K562 (cell line): ENCODE measurements around the gene NABP1. TPM values are rescaled to one million over a fixed set of nuclear protein-coding genes. Genes with fewer than 3 reads are reported as not detected.

Source experiments
- ATAC-seq: fragments of 200-7000 bp; cut with Tn5 transposase; 3 replicates; pipeline ENCODE4 v1.9.1; 2020; ENCODE audit warnings: moderate library complexity
- BruUV-seq: library from RNA; stranded (reverse); fragments of 400-500 nt; replicated peaks from 2 replicates; lab custom pipeline; 2021; lab: Mats Ljungman, UMichigan
- CTCF ChIA-PET: fragments of 300-600 bp; formaldehyde crosslinking; extraction: SDS; loops from one replicate; lab custom pipeline; 2021; ENCODE audit warnings: low intra/inter-chr PET ratio; lab: Yijun Ruan, JAX
- POLR2A ChIA-PET: fragments of 300-600, 350-650 bp; sonication (Branson Sonifier 250); formaldehyde crosslinking; extraction: SDS; loops from one replicate; lab custom pipeline; 2021; ENCODE audit warnings: antibody characterized with exemption, inconsistent platforms; lab: Yijun Ruan, JAX
- DNase-seq, 4 experiments: peaks; one replicate each; pipeline versions ENCODE4 v3.0.0 to v3.0.0-alpha.2; 2011 to 2018; ENCODE audit warnings: low spot score in 3 of 4, mixed read lengths in 3 of 4; ENCODE audit errors: extremely low read depth in 1 of 4
- FAIRE-seq: peaks from 2 replicates; lab custom pipeline; 2011; peaks lifted over from hg19 to GRCh38; lab: Jason Lieb, UNC
- H2AFZ ChIP-seq: 2 replicates; pipeline ENCODE4 v1.6.0; 2011; ENCODE audit warnings: low read depth, low read length, control low read depth, inconsistent platforms
- H3K27ac ChIP-seq: fragments of 200-600 bp; 3 replicates; pipeline ENCODE4 v1.8.0; 2011; ENCODE audit warnings: low read depth, mild to moderate bottlenecking, control low read depth, inconsistent platforms, low read length, moderate library complexity, mixed read lengths; ENCODE audit errors: extremely low read depth
- H3K27me3 ChIP-seq, 2 experiments: fragments of 300-600 bp in 1 of 2; 2 replicates in 1 of 2; 3 replicates in 1 of 2; pipeline versions ENCODE4 v1.6.0 to v1.8.0; 2011; ENCODE audit warnings: inconsistent platforms in 2 of 2, low read length in 2 of 2, mild to moderate bottlenecking in 1 of 2, mixed read lengths in 1 of 2, moderate library complexity in 1 of 2; ENCODE audit not compliant: control insufficient read depth in 2 of 2, insufficient read depth in 2 of 2
- H3K36me3 ChIP-seq: fragments of 300-600 bp; 3 replicates; pipeline ENCODE4 v1.8.0; 2011; ENCODE audit warnings: mild to moderate bottlenecking, low read length, inconsistent platforms; ENCODE audit not compliant: control insufficient read depth, insufficient read depth
- H3K4me1 ChIP-seq, 2 experiments: fragments of 200-600 bp in 1 of 2; replicated peaks in 1 of 2; 2 replicates in 1 of 2; 3 replicates in 1 of 2; pipeline versions ENCODE4 v1.5.1 to v1.8.0; 2011; ENCODE audit warnings: inconsistent platforms in 2 of 2, low read length in 2 of 2, mild to moderate bottlenecking in 1 of 2, mixed read lengths in 1 of 2, moderate library complexity in 1 of 2; ENCODE audit not compliant: control insufficient read depth in 2 of 2, insufficient read depth in 2 of 2
- H3K4me2 ChIP-seq: 2 replicates; pipeline ENCODE4 v1.6.1; 2011; ENCODE audit warnings: low read length, control low read depth, inconsistent platforms, mixed read lengths; ENCODE audit not compliant: insufficient read depth
- H3K4me3 ChIP-seq: fragments of 200-600 bp; sonication (generic), shearing (Covaris generic); 2 replicates; pipeline ENCODE4 v1.5.1; 2016; ENCODE audit warnings: control low read depth, inconsistent platforms
- H3K79me2 ChIP-seq: fragments of 200-600 bp; 3 replicates; pipeline ENCODE4 v1.8.0; 2011; ENCODE audit warnings: low read length, inconsistent platforms; ENCODE audit not compliant: control insufficient read depth, insufficient read depth
- H3K9ac ChIP-seq, 2 experiments: 2 replicates each; pipeline versions ENCODE4 v1.6.0 to v1.6.1; 2011; ENCODE audit warnings: low read depth in 2 of 2, low read length in 2 of 2, control low read depth in 1 of 2, inconsistent platforms in 1 of 2, mild to moderate bottlenecking in 1 of 2, mixed read lengths in 1 of 2; ENCODE audit not compliant: insufficient read depth in 1 of 2
- H3K9me1 ChIP-seq: one replicate; pipeline ENCODE4 v1.6.0; 2011; ENCODE audit warnings: inconsistent platforms, mild to moderate bottlenecking, low read length, moderate library complexity; ENCODE audit not compliant: control insufficient read depth, insufficient read depth
- H3K9me3 ChIP-seq: replicated peaks from 2 replicates; pipeline ENCODE4 v1.5.1; 2011; ENCODE audit warnings: low read depth, low read length, inconsistent platforms; ENCODE audit not compliant: control insufficient read depth, insufficient read depth
- H4K20me1 ChIP-seq: replicated peaks from 2 replicates; pipeline ENCODE4 v1.6.1; 2011; ENCODE audit warnings: low read length, inconsistent platforms, mixed read lengths; ENCODE audit not compliant: control insufficient read depth, insufficient read depth
- CBX3 ChIP-seq, 2 experiments: IDR thresholded peaks; 1 replicate in 1 of 2; 2 replicates in 1 of 2; pipeline ENCODE4 v1.6.1; 2012; ENCODE audit warnings: inconsistent platforms in 2 of 2, low read length in 2 of 2, borderline replicate concordance in 1 of 2, control low read depth in 1 of 2
- PCBP1 ChIP-seq: fragments of 200-400 bp; formaldehyde crosslinking; IDR thresholded peaks from 2 replicates; pipeline ENCODE4 v1.6.1; 2018; ENCODE audit warnings: mild to moderate bottlenecking, low read depth, low read length; ENCODE audit not compliant: poor library complexity, severe bottlenecking
- WGBS: fragments of 100-300 bp; shearing (Covaris generic); methylation state at CpG from one replicate; pipeline ENCODE4 v1.1.6; 2016; ENCODE audit warnings: low coverage, mixed read lengths; ENCODE audit not compliant: insufficient coverage; ENCODE audit errors: missing lambda C conversion rate; 5-methylcytosine and 5-hydroxymethylcytosine counted together
- in situ Hi-C: fragments of 300-500 bp; cut with MboI; formaldehyde crosslinking; loops from 4 replicates; pipeline ENCODE4 v1.15.0; 2018; ENCODE audit warnings: inconsistent platforms, mixed read lengths
- intact Hi-C: fragments of 100-400 bp; cut with micrococcal nuclease; formaldehyde crosslinking; loops from 2 replicates; pipeline ENCODE4 v1.14.2; 2022
- polyA plus RNA-seq, 8 experiments: library from polyadenylated mRNA; depleted of rRNA in 4 of 8; stranded (reverse) in 5 of 8; unstranded in 3 of 8; fragments of >200 nt; fragmentation: Nextera tagmentation in 2 of 8; fragmentation: Illumina TruSeq in 1 of 8; extraction: Ambion mirVana in 2 of 8; extraction: Trizol in 1 of 8; gene quantifications; 2 replicates each; pipeline versions ENCODE4 v1.2.1 to v1.2.3, GENCODE V29; 2011 to 2014; ENCODE audit warnings: inconsistent platforms in 1 of 8, missing spikeins in 1 of 8
- total RNA-seq, 7 experiments: library from RNA; depleted of rRNA in 6 of 7; stranded (reverse); fragments of >200 nt in 6 of 7; fragmentation: Illumina TruSeq in 2 of 7; extraction: Trizol in 2 of 7; gene quantifications; 2 replicates each; pipeline versions ENCODE4 v1.2.1 to v1.2.3, GENCODE V29; 2011 to 2021; ENCODE audit warnings: low replicate concordance in 1 of 7
- TF ChIP-seq, protein P1 (sequence below): fragments of 450-650 bp; formaldehyde crosslinking; IDR thresholded peaks from 2 replicates; pipeline ENCODE4 v1.4.0; 2020; ENCODE audit warnings: mild to moderate bottlenecking, mixed read lengths

Gene NABP1
- total and polyA plus RNA-seq, 9 of the 15 experiments (the other 6 are each of a cell fraction or from before 2014, with no cell fraction given): 12.8 to 44.0 (median 20.2) TPM

DNA sequence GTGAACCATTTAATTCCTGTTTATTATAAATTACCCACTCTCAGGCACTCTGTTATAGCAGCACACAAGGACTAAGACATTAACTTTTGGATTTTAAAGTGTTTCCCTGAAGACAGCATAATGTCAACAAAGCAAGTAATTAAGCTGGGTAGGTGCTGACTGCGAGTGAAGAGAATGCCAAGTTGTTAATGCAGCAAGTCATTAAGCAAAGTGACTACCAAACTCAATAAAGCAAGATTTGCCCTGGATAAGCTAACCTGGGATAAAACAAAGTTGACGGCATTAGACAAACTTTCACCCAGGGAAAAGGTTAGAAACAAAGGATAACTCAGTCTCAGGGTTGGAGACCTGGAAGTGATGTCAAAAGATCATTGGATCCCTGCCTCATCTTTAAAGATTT is 28.4 kb upstream of the NABP1 start:
- Histone ChIP-seq H2AFZ (no peak overlapping the region), H3K9me1 (no peaks in the 10 kb centered on the region), H3K9ac (no peak overlapping the region), H3K36me3 (no peaks in the 10 kb centered on the region), H3K79me2 (no peaks in the 10 kb centered on the region), H3K4me2 (no peak overlapping the region), H3K27me3 (no peaks in the 10 kb centered on the region), H3K9me3 (no peaks in the 10 kb centered on the region), H3K4me1 (peaks cover 0 to 24% of the 10 kb centered on the region in 2 experiments; a peak in 3 of 5 replicates), H3K4me3 (no peak overlapping the region), H3K27ac (no peak overlapping the region), H4K20me1 (no peaks in the 10 kb centered on the region)
- in situ Hi-C loops: no loop called here
- FAIRE-seq (no peak), DNase-seq (no peak), ATAC-seq (no peak)
- POLR2A ChIA-PET: no interaction called here
- WGBS: 91% methylated on average over 2 of the region's 2 CpGs
- BruUV-seq: no TSS peak
- no peak for TF ChIP-seq PCBP1
- no peak for TF ChIP-seq CBX3 (IDR thresholded peaks at IDR 0.05; ENCODE audit: borderline replicate concordance in 1 of 2, low read length in 2 of 2)
- TF ChIP-seq, protein P1, sequence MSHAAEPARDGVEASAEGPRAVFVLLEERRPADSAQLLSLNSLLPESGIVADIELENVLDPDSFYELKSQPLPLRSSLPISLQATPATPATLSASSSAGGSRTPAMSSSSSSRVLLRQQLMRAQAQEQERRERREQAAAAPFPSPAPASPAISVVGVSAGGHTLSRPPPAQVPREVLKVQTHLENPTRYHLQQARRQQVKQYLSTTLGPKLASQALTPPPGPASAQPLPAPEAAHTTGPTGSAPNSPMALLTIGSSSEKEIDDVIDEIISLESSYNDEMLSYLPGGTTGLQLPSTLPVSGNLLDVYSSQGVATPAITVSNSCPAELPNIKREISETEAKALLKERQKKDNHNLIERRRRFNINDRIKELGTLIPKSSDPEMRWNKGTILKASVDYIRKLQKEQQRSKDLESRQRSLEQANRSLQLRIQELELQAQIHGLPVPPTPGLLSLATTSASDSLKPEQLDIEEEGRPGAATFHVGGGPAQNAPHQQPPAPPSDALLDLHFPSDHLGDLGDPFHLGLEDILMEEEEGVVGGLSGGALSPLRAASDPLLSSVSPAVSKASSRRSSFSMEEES (CRISPR knock-in tag): no peak
- CTCF ChIA-PET: no interaction called here
- intact Hi-C loops: no loop called here
